Activated naive CD4-positive, alpha-beta T cell (primary cell): ENCODE measurements around the gene ZNF175.
"Not testable (repeated sequence)": the region's sequence is repeated elsewhere in the genome, so short reads cannot be mapped to it uniquely, and the experiment has no call there.

Experiments
- DNase-seq, 4 experiments: peaks; one replicate each; lab custom pipeline; 2025; lab: John Stamatoyannopoulos, UW

ZNF175 gene

DNA sequence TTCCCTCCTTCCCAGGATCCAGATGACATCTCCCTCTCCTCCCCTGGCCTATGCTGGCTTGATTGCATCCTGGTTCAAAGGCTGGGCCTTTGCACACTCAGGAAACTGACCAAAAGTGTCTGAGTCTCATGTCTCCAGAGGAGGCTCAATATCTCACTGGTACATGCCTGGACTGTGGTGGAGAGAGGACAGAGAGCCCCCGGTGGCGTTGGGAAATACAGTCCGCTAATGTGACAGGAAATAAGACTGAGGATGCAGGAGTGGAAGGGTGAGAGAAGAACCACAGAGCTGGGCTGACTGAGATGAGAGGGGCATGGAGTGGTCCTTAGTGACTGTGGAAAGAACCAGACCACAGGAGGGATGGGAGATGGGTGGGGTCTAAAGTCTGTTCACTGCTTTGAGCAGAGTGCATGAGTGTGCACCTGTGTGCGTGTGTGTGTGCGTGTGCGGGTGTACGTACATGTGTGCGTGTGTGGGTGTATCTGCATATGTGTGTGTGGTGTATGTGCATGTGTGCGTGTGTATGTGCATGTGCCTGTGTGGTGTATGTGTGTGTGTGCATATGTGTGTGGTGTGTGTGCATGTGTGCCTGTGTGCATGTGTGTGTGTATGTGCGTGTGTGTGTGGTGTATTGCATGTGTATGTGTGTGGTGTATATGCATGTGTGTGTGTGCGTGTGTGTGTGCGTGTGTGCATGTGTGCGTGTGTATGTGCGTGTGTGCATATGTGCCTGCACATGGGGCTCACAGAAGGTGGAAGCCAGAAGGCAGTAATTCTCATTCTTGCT is 57.3 kb downstream of the ZNF175 start:
- no peak for DNase-seq

DNA sequence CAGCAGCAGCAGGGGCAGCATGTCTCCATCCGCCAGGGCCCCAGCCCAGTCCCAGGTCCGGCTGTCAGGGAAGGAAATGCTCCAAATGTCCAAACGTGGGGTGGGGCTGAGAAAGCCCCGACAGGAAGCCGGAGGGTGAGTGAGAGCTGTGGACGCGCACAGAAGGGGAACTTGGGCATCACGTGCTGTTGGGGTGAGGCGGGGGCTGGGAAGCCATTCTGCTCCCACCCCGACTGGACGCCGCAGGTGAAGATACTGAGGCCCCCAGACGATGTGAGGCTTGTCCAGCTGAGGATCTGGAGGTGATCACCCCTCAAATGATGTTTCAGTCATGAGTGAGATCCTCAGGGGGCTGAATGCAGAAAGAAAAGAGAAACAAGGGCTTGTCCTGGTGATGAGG is 59.2 kb downstream of the ZNF175 start, which contains the start of gene SIGLEC5:
Gene SIGLEC5 (minus strand): TSS at position 87 of the 400 bp plus-strand sequence. CDS start 66 bp downstream, at position 21.
- not testable (repeated sequence) for DNase-seq

DNA sequence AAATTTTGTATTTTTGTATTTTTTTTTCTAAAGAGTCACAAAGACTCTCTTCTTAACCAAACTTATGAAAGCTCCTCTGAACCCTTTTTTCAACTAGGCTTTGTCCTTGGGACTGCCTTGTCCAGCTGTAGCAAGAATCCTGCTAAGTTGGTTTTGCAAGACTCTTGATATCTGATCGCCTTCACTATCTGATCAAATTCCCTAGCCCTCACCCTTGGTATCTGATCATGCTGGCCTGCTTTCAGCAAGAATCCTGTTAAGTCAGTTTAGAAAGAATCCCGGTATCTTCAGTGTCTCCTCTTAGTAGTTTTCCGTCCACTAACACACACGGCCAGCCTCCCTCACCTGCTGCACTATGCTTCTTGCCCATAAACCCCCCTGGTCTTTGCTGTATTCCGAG is 61.0 kb downstream of the ZNF175 start:
- DNase-seq: no peak

DNA sequence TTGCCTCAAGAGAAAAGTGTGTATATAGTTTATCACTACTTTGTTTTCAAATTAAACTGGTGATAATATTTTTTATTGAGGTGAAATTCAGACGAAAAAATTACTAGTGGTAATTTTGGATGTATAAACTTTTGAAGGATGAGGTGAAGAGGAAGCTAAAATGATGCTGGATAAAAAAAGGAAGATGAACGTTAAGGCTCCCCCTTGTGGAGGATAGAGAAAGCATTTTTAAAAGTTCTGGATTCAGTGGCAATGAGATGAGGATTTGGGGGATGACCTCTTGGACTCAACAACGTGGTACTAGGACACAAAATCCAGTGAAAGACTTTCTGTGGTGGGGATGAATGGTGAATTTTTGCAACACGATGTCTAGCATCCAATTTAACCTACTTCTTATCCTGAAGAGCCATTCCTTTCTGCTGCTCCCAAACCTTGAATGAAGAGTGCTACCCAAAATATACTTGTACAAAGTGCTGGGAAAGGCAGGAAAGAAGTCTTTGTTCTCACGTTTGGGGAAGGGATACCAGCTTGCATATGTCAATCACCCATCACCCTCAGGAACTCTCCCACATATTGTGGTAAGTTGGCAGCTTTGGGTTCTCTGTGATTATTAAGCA is 66.4 kb downstream of the ZNF175 start:
- no peak for DNase-seq

DNA sequence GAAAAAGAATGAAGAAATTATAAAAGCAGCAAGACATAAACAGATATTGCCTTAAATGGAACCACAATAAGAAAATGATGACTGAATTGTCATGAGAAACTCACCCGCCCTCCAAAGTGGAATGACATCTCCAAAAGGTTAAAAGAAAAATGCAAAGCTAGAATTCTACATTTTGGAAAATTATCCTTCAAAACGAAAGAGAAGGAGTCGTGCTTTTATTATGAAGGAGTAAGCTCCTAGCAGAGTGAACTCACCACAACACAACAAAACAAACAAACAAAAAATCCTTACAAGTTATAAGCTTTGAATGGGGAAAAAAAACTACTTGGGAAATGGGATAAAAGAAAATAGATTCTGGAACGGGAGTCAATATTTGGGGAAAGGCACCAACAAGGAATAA is 68.8 kb downstream of the ZNF175 start:
- no peak for DNase-seq

DNA sequence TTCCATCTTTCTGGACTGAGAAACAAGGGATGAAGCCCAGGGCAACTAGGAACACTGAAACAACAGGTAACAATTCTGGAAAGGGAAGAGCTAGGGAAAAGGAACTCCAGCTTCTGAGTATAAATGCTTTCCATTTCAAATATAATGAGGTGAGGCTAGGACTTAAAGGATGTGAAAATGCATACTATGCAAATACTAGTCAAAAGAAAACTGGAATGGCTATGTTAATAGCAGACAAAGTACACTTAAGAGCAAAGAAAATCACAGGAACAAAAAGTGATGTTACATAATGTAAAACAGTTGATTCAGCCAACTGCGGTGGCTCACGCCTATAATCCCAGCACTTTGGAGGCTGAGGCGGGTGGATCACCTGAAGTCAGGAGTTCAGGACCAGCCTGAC is 69.3 kb downstream of the ZNF175 start:
- no peak for DNase-seq

DNA sequence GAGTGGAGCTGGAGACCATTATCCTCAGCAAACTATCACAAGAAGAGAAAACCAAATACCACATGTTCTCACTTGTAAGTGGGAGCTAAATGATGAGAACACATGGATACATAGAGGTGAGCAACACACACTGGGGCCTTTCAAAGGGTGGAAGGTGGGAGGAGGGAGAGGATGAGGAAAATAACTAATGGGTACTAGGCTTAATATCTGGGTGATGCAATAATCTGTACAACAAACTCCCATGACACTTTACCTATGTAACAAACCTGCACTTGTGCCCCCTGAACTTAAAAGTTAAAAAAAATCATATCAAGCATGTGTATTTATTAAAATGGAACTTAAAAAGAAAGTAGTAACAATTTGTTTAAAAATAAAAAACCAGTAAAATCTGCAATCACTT is 70.6 kb downstream of the ZNF175 start:
- no peak for DNase-seq
